Trophoblast cell (in vitro differentiated cells and primary cell): ENCODE results near the gene TMEM191C.
"Not testable (repeated sequence)": the region's sequence is repeated elsewhere in the genome, so short reads cannot be mapped to it uniquely, and the experiment has no call there.

Source experiments
- DNase-seq, 2 donors: peaks; one replicate each; pipeline ENCODE4 v3.0.0-alpha.2; 2016
- H2AFZ ChIP-seq: 2 replicates; pipeline ENCODE4 v1.6.1; 2013; ENCODE audit warnings: low read length, moderate library complexity, mild to moderate bottlenecking; ENCODE audit not compliant: insufficient read depth, poor library complexity
- H2AK5ac ChIP-seq: 2 replicates; pipeline ENCODE4 v1.6.1; 2013; ENCODE audit warnings: mild to moderate bottlenecking, low read length
- H2BK120ac ChIP-seq: 2 replicates; pipeline ENCODE4 v1.6.1; 2013; ENCODE audit warnings: low read length, mild to moderate bottlenecking, moderate library complexity; ENCODE audit not compliant: insufficient read depth, poor library complexity
- H2BK12ac ChIP-seq: 2 replicates; pipeline ENCODE4 v1.6.1; 2013; ENCODE audit warnings: mild to moderate bottlenecking, low read length, moderate library complexity
- H2BK5ac ChIP-seq: 2 replicates; pipeline ENCODE4 v1.6.1; 2013; ENCODE audit warnings: low read length, low read depth, moderate library complexity, mild to moderate bottlenecking; ENCODE audit not compliant: poor library complexity
- H3K14ac ChIP-seq: 2 replicates; pipeline ENCODE4 v1.6.1; 2013; ENCODE audit warnings: mild to moderate bottlenecking, low read length
- H3K18ac ChIP-seq: 2 replicates; pipeline ENCODE4 v1.6.1; 2013; ENCODE audit warnings: mild to moderate bottlenecking, low read length
- H3K23ac ChIP-seq: 2 replicates; pipeline ENCODE4 v1.6.1; 2013; ENCODE audit warnings: low read length
- H3K27ac ChIP-seq: 2 replicates; pipeline ENCODE4 v1.5.1; 2013; ENCODE audit warnings: low read depth, mild to moderate bottlenecking, inconsistent platforms, low read length, moderate library complexity
- H3K27me3 ChIP-seq: 2 replicates; pipeline ENCODE4 v1.6.1; 2013; ENCODE audit warnings: inconsistent platforms, mild to moderate bottlenecking, low read length, moderate library complexity; ENCODE audit not compliant: insufficient read depth
- H3K36me3 ChIP-seq, 2 experiments: 1 replicate in 1 of 2; 2 replicates in 1 of 2; pipeline ENCODE4 v1.6.1; 2013; ENCODE audit warnings: low read length in 2 of 2, mild to moderate bottlenecking in 2 of 2, moderate library complexity in 1 of 2; ENCODE audit not compliant: insufficient read depth in 2 of 2, control insufficient read depth in 1 of 2
- H3K4ac ChIP-seq: 2 replicates; pipeline ENCODE4 v1.6.1; 2013; ENCODE audit warnings: low read depth, mild to moderate bottlenecking, low read length, moderate library complexity
- H3K4me1 ChIP-seq, 2 experiments: 1 replicate in 1 of 2; 2 replicates in 1 of 2; pipeline ENCODE4 v1.6.1; 2013; ENCODE audit warnings: low read length in 2 of 2, mild to moderate bottlenecking in 2 of 2, moderate library complexity in 1 of 2; ENCODE audit not compliant: insufficient read depth in 2 of 2, control insufficient read depth in 1 of 2
- H3K4me2 ChIP-seq: 2 replicates; pipeline ENCODE4 v1.6.1; 2013; ENCODE audit warnings: inconsistent platforms, mild to moderate bottlenecking, low read length, moderate library complexity
- H3K4me3 ChIP-seq: 2 replicates; pipeline ENCODE4 v1.5.1; 2013; ENCODE audit warnings: mild to moderate bottlenecking, low read depth, low read length, inconsistent platforms
- H3K79me1 ChIP-seq: one replicate; pipeline ENCODE4 v1.6.1; 2013; ENCODE audit warnings: low read length
- H3K79me2 ChIP-seq: 2 replicates; pipeline ENCODE4 v1.6.1; 2013; ENCODE audit warnings: low read length, mild to moderate bottlenecking; ENCODE audit not compliant: control insufficient read depth, insufficient read depth, poor library complexity
- H3K9ac ChIP-seq: 2 replicates; pipeline ENCODE4 v1.6.1; 2013; ENCODE audit warnings: mild to moderate bottlenecking, low read length
- H3K9me3 ChIP-seq: 2 replicates; pipeline ENCODE4 v1.6.1; 2013; ENCODE audit warnings: low read depth, mild to moderate bottlenecking, control low read depth, inconsistent platforms, low read length; ENCODE audit not compliant: insufficient read depth
- H4K12ac ChIP-seq: 2 replicates; pipeline ENCODE4 v1.6.1; 2013; ENCODE audit warnings: low read depth, mild to moderate bottlenecking, low read length, moderate library complexity
- H4K8ac ChIP-seq: 2 replicates; pipeline ENCODE4 v1.6.1; 2013; ENCODE audit warnings: low read depth, mild to moderate bottlenecking, low read length, moderate library complexity
- H4K91ac ChIP-seq: one replicate; pipeline ENCODE4 v1.6.1; 2013; ENCODE audit warnings: low read depth, mild to moderate bottlenecking, low read length, moderate library complexity
- WGBS: extraction: QIAGEN DNeasy Blood & Tissue Kit; methylation state at CpG from one replicate; pipeline ENCODE4 v1.1.7; 2013; ENCODE audit warnings: missing lambda C conversion rate; ENCODE audit not compliant: insufficient read length, insufficient coverage; ENCODE audit errors: extremely low coverage; 5-methylcytosine and 5-hydroxymethylcytosine counted together

Gene TMEM191C

GRCh38 chr22:21512022-21512421 is 44.8 kb downstream of the TMEM191C start:
- not testable (repeated sequence) for H2BK120ac ChIP-seq, H3K4ac ChIP-seq, H4K12ac ChIP-seq, DNase-seq, H4K8ac ChIP-seq, H2AK5ac ChIP-seq, H2BK5ac ChIP-seq, H3K79me1 ChIP-seq, H3K18ac ChIP-seq, H2AFZ ChIP-seq, H3K79me2 ChIP-seq, H2BK12ac ChIP-seq, H3K4me1 ChIP-seq, H4K91ac ChIP-seq, H3K4me2 ChIP-seq, H3K36me3 ChIP-seq, H3K27ac ChIP-seq, H3K4me3 ChIP-seq, H3K27me3 ChIP-seq, H3K9ac ChIP-seq, H3K9me3 ChIP-seq, H3K23ac ChIP-seq, H3K14ac ChIP-seq
- WGBS = no CpG with 5 or more reads among the region's 11 CpGs

DNA sequence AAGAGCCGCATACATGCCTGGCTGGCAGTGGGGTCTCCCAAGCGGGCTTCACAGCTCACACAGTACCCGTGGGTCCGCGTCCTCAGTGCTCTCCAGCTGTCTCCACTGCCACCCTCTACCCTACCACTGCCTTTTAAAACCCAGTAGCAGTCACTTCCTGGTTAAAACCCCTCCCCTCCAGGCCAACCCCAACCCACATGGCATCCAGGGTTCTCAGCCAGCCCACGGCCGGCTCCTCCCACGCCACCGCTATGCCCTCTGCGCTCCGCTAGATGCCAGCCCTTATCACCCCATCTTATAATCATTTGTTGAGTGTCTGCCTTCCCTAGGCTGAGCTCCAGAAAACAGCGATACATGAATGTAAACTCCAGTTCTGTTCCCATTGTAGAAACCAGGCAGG is 46.9 kb downstream of the TMEM191C start:
- H3K36me3 ChIP-seq, H3K4me3 ChIP-seq, H3K9me3 ChIP-seq, H3K9ac ChIP-seq, H2BK5ac ChIP-seq, H4K91ac ChIP-seq, H3K14ac ChIP-seq, H3K18ac ChIP-seq, H2AFZ ChIP-seq, H4K8ac ChIP-seq, H3K79me2 ChIP-seq, H2BK12ac ChIP-seq, H3K27me3 ChIP-seq, H4K12ac ChIP-seq, H3K23ac ChIP-seq, DNase-seq, H3K4me2 ChIP-seq, H3K4me1 ChIP-seq, H3K79me1 ChIP-seq, H3K4ac ChIP-seq, H3K27ac ChIP-seq, H2AK5ac ChIP-seq, H2BK120ac ChIP-seq: not testable (repeated sequence)
- no CpG with 5 or more reads among the region's 12 CpGs for WGBS

- H3K9ac ChIP-seq, H3K36me3 ChIP-seq, H4K12ac ChIP-seq, H2BK120ac ChIP-seq, DNase-seq, H4K91ac ChIP-seq, H2BK12ac ChIP-seq, H3K27me3 ChIP-seq, H3K4me1 ChIP-seq, H2AK5ac ChIP-seq, H4K8ac ChIP-seq, H2AFZ ChIP-seq, H3K4me2 ChIP-seq, H3K4me3 ChIP-seq, H2BK5ac ChIP-seq, H3K79me1 ChIP-seq, H3K4ac ChIP-seq, H3K23ac ChIP-seq, H3K27ac ChIP-seq, H3K9me3 ChIP-seq, H3K14ac ChIP-seq, H3K79me2 ChIP-seq, H3K18ac ChIP-seq: not testable (repeated sequence)
- no CpG with 5 or more reads among the region's 9 CpGs for WGBS
Measured at GRCh38 chr22:21515234-21515633, 48.0 kb downstream of the TMEM191C start.

GRCh38 chr22:21516522-21516921 is 49.3 kb downstream of the TMEM191C start:
- not testable (repeated sequence) for H3K4ac ChIP-seq, H3K9ac ChIP-seq, DNase-seq, H4K12ac ChIP-seq, H2BK12ac ChIP-seq, H3K23ac ChIP-seq, H4K91ac ChIP-seq, H2AFZ ChIP-seq, H3K27ac ChIP-seq, H2BK5ac ChIP-seq, H3K27me3 ChIP-seq, H3K4me2 ChIP-seq, H3K79me1 ChIP-seq, H3K4me3 ChIP-seq, H3K9me3 ChIP-seq, H2BK120ac ChIP-seq, H3K79me2 ChIP-seq, H4K8ac ChIP-seq, H2AK5ac ChIP-seq, H3K18ac ChIP-seq, H3K14ac ChIP-seq, H3K4me1 ChIP-seq, H3K36me3 ChIP-seq
- no CpG with 5 or more reads among the region's 22 CpGs for WGBS
